HCT116 (cell line): ENCODE results near the gene ZBTB7B. TPM values are rescaled to one million over a fixed set of nuclear protein-coding genes. Genes with fewer than 3 reads are reported as not detected.

Source experiments
- ATAC-seq: fragments of 200-7000 bp; cut with Tn5 transposase; 2 replicates; pipeline ENCODE4 v1.9.1; 2020; ENCODE audit warnings: mild to moderate bottlenecking, moderate library complexity
- BruUV-seq: library from RNA; stranded (reverse); fragments of 400-500 nt; replicated peaks from 2 replicates; lab custom pipeline; 2021; lab: Mats Ljungman, UMichigan
- CTCF ChIA-PET: fragments of 300-600 bp; sonication (Branson Sonifier 250); formaldehyde crosslinking; loops from one replicate; lab custom pipeline; 2021; ENCODE audit warnings: antibody characterized with exemption; lab: Charles Lee
- POLR2A ChIA-PET: fragments of 300-600, 350-600 bp; sonication (Branson Sonifier 250); formaldehyde crosslinking; loops from one replicate; lab custom pipeline; 2021; ENCODE audit warnings: antibody characterized with exemption; lab: Charles Lee
- RAD21 ChIA-PET, 2 experiments: fragments of 300-600 bp; sonication (Branson Sonifier 250); formaldehyde crosslinking; loops; one replicate each; lab custom pipeline; 2023; ENCODE audit warnings: low total read pairs in 2 of 2; ENCODE audit not compliant: uncharacterized antibody in 2 of 2, unreplicated experiment in 2 of 2, low non-redundant PET in 1 of 2; lab: Charles Lee
- DNase-seq: peaks from one replicate; pipeline ENCODE4 v3.0.0-alpha.2; 2010; ENCODE audit warnings: low read depth, low spot score
- H2AFZ ChIP-seq: fragments of 200-600 bp; shearing (Covaris generic), sonication (generic); 2 replicates; pipeline ENCODE4 v1.6.1; 2017; ENCODE audit warnings: low read depth, mixed run types, mixed read lengths, antibody characterized with exemption, low read length; ENCODE audit not compliant: poor library complexity, severe bottlenecking
- H3K27ac ChIP-seq: 2 replicates; pipeline ENCODE4 v1.5.1; 2012; ENCODE audit warnings: low read depth, low read length
- H3K27me3 ChIP-seq: fragments of 200-600 bp; sonication (generic); 2 replicates; pipeline ENCODE4 v1.6.1; 2016; ENCODE audit warnings: mixed run types, low read length, mixed read lengths; ENCODE audit not compliant: insufficient read depth
- H3K36me3 ChIP-seq, 2 experiments: fragments of 200-500 bp in 1 of 2; fragments of 200-600 bp in 1 of 2; sonication (Bioruptor generic) in 1 of 2; sonication (generic) in 1 of 2; 2 replicates each; pipeline versions ENCODE4 v1.5.1 to v1.6.1; 2014 to 2016; ENCODE audit warnings: low read length in 2 of 2, inconsistent platforms in 1 of 2, mixed read lengths in 1 of 2, mixed run types in 1 of 2; ENCODE audit not compliant: insufficient read depth in 2 of 2, control insufficient read depth in 1 of 2
- H3K4me1 ChIP-seq, 2 experiments: fragments of 200-600 bp in 1 of 2; sonication (generic) in 1 of 2; 2 replicates each; pipeline versions ENCODE4 v1.5.1 to v1.6.1; 2012 to 2017; ENCODE audit warnings: low read length in 2 of 2, inconsistent platforms in 1 of 2, mild to moderate bottlenecking in 1 of 2, mixed read lengths in 1 of 2, mixed run types in 1 of 2, moderate library complexity in 1 of 2; ENCODE audit not compliant: insufficient read depth in 2 of 2, control insufficient read depth in 1 of 2
- H3K4me2 ChIP-seq: fragments of 200-600 bp; sonication (generic); 2 replicates; pipeline ENCODE4 v1.6.1; 2017; ENCODE audit warnings: mixed run types, low read length, mixed read lengths
- H3K4me3 ChIP-seq, 2 experiments: fragments of 200-600 bp in 1 of 2; sonication (generic) in 1 of 2; replicated peaks in 1 of 2; 2 replicates each; pipeline ENCODE4 v1.5.1; 2011 to 2016; ENCODE audit warnings: low read length in 2 of 2, control low read depth in 1 of 2, low read depth in 1 of 2, mild to moderate bottlenecking in 1 of 2, mixed read lengths in 1 of 2, mixed run types in 1 of 2
- H3K79me2 ChIP-seq: fragments of 200-600 bp; sonication (generic); 2 replicates; pipeline ENCODE4 v1.6.1; 2017; ENCODE audit warnings: mild to moderate bottlenecking, mixed run types, low read length, moderate library complexity, mixed read lengths; ENCODE audit not compliant: insufficient read depth
- H3K9ac ChIP-seq: fragments of 200-600 bp; sonication (generic); 2 replicates; pipeline ENCODE4 v1.6.1; 2016; ENCODE audit warnings: low read length, mixed read lengths
- H3K9me2 ChIP-seq: fragments of 200-600 bp; sonication (generic), shearing (Covaris generic); 2 replicates; pipeline ENCODE4 v1.6.1; 2017; ENCODE audit warnings: mixed run types, mild to moderate bottlenecking, moderate library complexity; ENCODE audit not compliant: insufficient read depth
- H3K9me3 ChIP-seq, 2 experiments: fragments of 200-500 bp in 1 of 2; fragments of 200-600 bp in 1 of 2; sonication (Bioruptor generic) in 1 of 2; sonication (generic) in 1 of 2; 2 replicates each; pipeline ENCODE4 v1.6.1; 2014 to 2017; ENCODE audit warnings: low read length in 2 of 2, mixed read lengths in 2 of 2, inconsistent platforms in 1 of 2, low read depth in 1 of 2, mild to moderate bottlenecking in 1 of 2, mixed run types in 1 of 2, moderate library complexity in 1 of 2; ENCODE audit not compliant: control insufficient read depth in 1 of 2, insufficient read depth in 1 of 2
- H4K20me1 ChIP-seq: fragments of 200-600 bp; sonication (generic), shearing (Covaris generic); 2 replicates; pipeline ENCODE4 v1.6.1; 2017; ENCODE audit warnings: mixed run types, mild to moderate bottlenecking, moderate library complexity; ENCODE audit not compliant: insufficient read depth
- CBX3 ChIP-seq: IDR thresholded peaks from 2 replicates; pipeline ENCODE4 v1.6.1; 2012; ENCODE audit warnings: low read depth
- CEBPB ChIP-seq: IDR thresholded peaks from 2 replicates; pipeline ENCODE4 v1.6.1; 2012; ENCODE audit warnings: low read depth
- CTCF ChIP-seq, 3 experiments: fragments of 200-600 bp in 1 of 3; sonication (generic) in 1 of 3; IDR thresholded peaks in 2 of 3; conservative IDR thresholded peaks in 1 of 3; 2 replicates each; pipeline ENCODE4 v1.5.1; 2012 to 2017; ENCODE audit warnings: low read depth in 2 of 3, low read length in 2 of 3, antibody characterized with exemption in 1 of 3, borderline replicate concordance in 1 of 3, control low read depth in 1 of 3, mild to moderate bottlenecking in 1 of 3, mixed read lengths in 1 of 3, mixed run types in 1 of 3, moderate library complexity in 1 of 3; ENCODE audit not compliant: insufficient read depth in 1 of 3
- EZH2 ChIP-seq: fragments of 200-600 bp; sonication (generic); IDR thresholded peaks from 2 replicates; pipeline ENCODE4 v1.6.1; 2017; ENCODE audit warnings: antibody characterized with exemption, mixed run types
- EZH2phosphoT487 ChIP-seq: fragments of 200-600 bp; IDR thresholded peaks from 2 replicates; pipeline ENCODE4 v1.6.1; 2018; ENCODE audit warnings: antibody characterized with exemption, borderline replicate concordance
- FOSL1 ChIP-seq: IDR thresholded peaks from 2 replicates; pipeline ENCODE4 v1.6.1; 2012; ENCODE audit warnings: low read depth
- JUND ChIP-seq: IDR thresholded peaks from 2 replicates; pipeline ENCODE4 v1.6.1; 2012
- MAX ChIP-seq: IDR thresholded peaks from 2 replicates; pipeline ENCODE4 v1.6.1; 2012
- POLR2AphosphoS5 ChIP-seq: IDR thresholded peaks from 2 replicates; pipeline ENCODE4 v1.6.1; 2011; ENCODE audit warnings: mild to moderate bottlenecking, low read depth, low read length, moderate library complexity
- RAD21 ChIP-seq: IDR thresholded peaks from 2 replicates; pipeline ENCODE4 v1.6.1; 2012; ENCODE audit warnings: low read depth, mild to moderate bottlenecking
- SP1 ChIP-seq: IDR thresholded peaks from 2 replicates; pipeline ENCODE4 v1.6.1; 2012; ENCODE audit warnings: low read depth
- SRF ChIP-seq: IDR thresholded peaks from 2 replicates; pipeline ENCODE4 v1.6.1; 2012; ENCODE audit warnings: low read depth
- TCF7L2 ChIP-seq: IDR thresholded peaks from 2 replicates; pipeline ENCODE4 v1.7.0; 2011; ENCODE audit warnings: borderline replicate concordance, inconsistent platforms; ENCODE audit not compliant: insufficient read depth, insufficient read length; ENCODE audit errors: extremely low read depth
- ZBTB33 ChIP-seq: IDR thresholded peaks from 2 replicates; pipeline ENCODE4 v1.6.1; 2011; ENCODE audit warnings: mild to moderate bottlenecking, low read length, moderate library complexity; ENCODE audit not compliant: insufficient replicate concordance; ENCODE audit errors: extremely low read depth
- ZFX ChIP-seq: fragments of 450-650 bp; IDR thresholded peaks from 2 replicates; pipeline ENCODE4 v1.6.1; 2017
- ZNF274 ChIP-seq: fragments of 200-500 bp; sonication (Bioruptor generic); IDR thresholded peaks from 2 replicates; pipeline ENCODE4 v1.6.1; 2014; ENCODE audit warnings: mild to moderate bottlenecking, low read depth, low read length, inconsistent platforms
- intact Hi-C: fragments of 100-400 bp; cut with micrococcal nuclease; formaldehyde crosslinking; loops from 2 replicates; pipeline ENCODE4 v1.10.0; 2022
- total RNA-seq: library from RNA; stranded (reverse); gene quantifications from one replicate; pipeline ENCODE4 v1.2.1, GENCODE V29; 2021; ENCODE audit not compliant: unreplicated experiment

Gene ZBTB7B
- total RNA-seq, 1 experiment from 2014 or later = 57.0 TPM

- ATAC-seq = no peak
- intact Hi-C loops = no loop called here
- ChIA-PET POLR2A (no interaction called here), CTCF (no interaction called here), RAD21 (no interaction called here)
- Histone ChIP-seq H3K36me3 (peaks cover 26 to 55% of the 10 kb centered on the region in 2 experiments; a peak in 3 of 4 replicates), H3K27ac (no peak overlapping the region), H3K9me2 (no peaks in the 10 kb centered on the region), H3K4me1 (peaks cover 35 to 60% of the 10 kb centered on the region in 2 experiments), H3K4me3 (no peak overlapping the region), H3K9me3 (no peaks in the 10 kb centered on the region), H3K9ac (no peak overlapping the region), H4K20me1 (no peaks in the 10 kb centered on the region), H3K4me2 (no peak overlapping the region), H3K27me3 (no peaks in the 10 kb centered on the region), H3K79me2 (peaks cover 70% of the 10 kb centered on the region), H2AFZ (no peak overlapping the region)
- BruUV-seq = no TSS peak
- DNase-seq = no peak
- no peak for TF ChIP-seq JUND
- TF ChIP-seq ZFX = no peak
- no peak for TF ChIP-seq MAX
- TF ChIP-seq EZH2phosphoT487 = no peak
- TF ChIP-seq SRF = no peak
- no peak for TF ChIP-seq SP1
- no peak for TF ChIP-seq TCF7L2
- TF ChIP-seq ZNF274 = no peak
- no peak for TF ChIP-seq ZBTB33
- TF ChIP-seq FOSL1 = no peak
- TF ChIP-seq EZH2 = no peak
- no peak for TF ChIP-seq RAD21
- no peak for TF ChIP-seq CBX3
- no peak for TF ChIP-seq CEBPB
- no peak for TF ChIP-seq POLR2AphosphoS5
- TF ChIP-seq CTCF (IDR thresholded peaks at IDR 0.05 in 2 of 3, conservative IDR thresholded peaks at IDR 0.05 in 1 of 3; ENCODE audit: borderline replicate concordance in 1 of 3, insufficient read depth in 1 of 3, low read depth in 2 of 3, low read length in 2 of 3) = no peak
Measured at GRCh38 chr1:154967331-154967950, 35.2 kb upstream of the ZBTB7B start.
